ENCODE data around the gene SALL1.

SALL1 gene

GRCh38 chr16:51154271-51155171 lies 3.5 kb upstream of the SALL1 start:
- no peak for TF ChIP-seq CTCF (IDR thresholded peaks at IDR 0.05; ENCODE audit: low read depth, low read length, missing control alignments)
- H3K4me3 ChIP-seq (replicated peaks; ENCODE audit: low read depth, low read length): peak overlapping the region; percentile 85
- DNase-seq (ENCODE audit: extremely low read depth, low read depth): no peak

GRCh38 chr16:51153577-51154031 lies 2.5 kb upstream of the SALL1 start:
- peak overlapping the region; percentile 85 for H3K4me3 ChIP-seq (replicated peaks; ENCODE audit: low read depth, low read length)
- DNase-seq (ENCODE audit: extremely low read depth, low read depth): no peak
- no peak for TF ChIP-seq CTCF (IDR thresholded peaks at IDR 0.05; ENCODE audit: low read depth, low read length, missing control alignments)

GRCh38 chr16:51152691-51153576 lies 1.9 kb upstream of the SALL1 start:
- TF ChIP-seq CTCF (IDR thresholded peaks at IDR 0.05; ENCODE audit: low read depth, low read length, missing control alignments): no peak
- H3K4me3 ChIP-seq (replicated peaks; ENCODE audit: low read depth, low read length): peak overlapping the region; percentile 85
- no peak for DNase-seq (ENCODE audit: extremely low read depth, low read depth)

GRCh38 chr16:51151961-51152663 lies 1.0 kb upstream of the SALL1 start:
- H3K4me3 ChIP-seq (replicated peaks; ENCODE audit: low read depth, low read length): peak overlapping the region; percentile 85

GRCh38 chr16:51151435-51151960 lies 428 bp upstream of the SALL1 start:
- DNase-seq (ENCODE audit: extremely low read depth, low read depth): peak; percentile 63
- H3K4me3 ChIP-seq (replicated peaks; ENCODE audit: low read depth, low read length): peak overlapping the region; percentile 85
- TF ChIP-seq CTCF (IDR thresholded peaks at IDR 0.05; ENCODE audit: low read depth, low read length, missing control alignments): no peak

More at GRCh38 chr16:51151961-51152663, 1.0 kb upstream of the SALL1 start:
- TF ChIP-seq CTCF (IDR thresholded peaks at IDR 0.05; ENCODE audit: low read depth, low read length, missing control alignments): no peak
- peak; percentile 72 for DNase-seq (ENCODE audit: extremely low read depth, low read depth)

Data from HFF-Myc (cell line).